ENCODE results near the gene PRKCB. TPM values are rescaled to one million over a fixed set of nuclear protein-coding genes. Genes with fewer than 3 reads are reported as not detected.

The PRKCB gene
- total RNA-seq, 1 donor from 2014 or later = 0.69 TPM

- Mint-ChIP-seq H3K9me3 (ENCODE audit: unreplicated experiment) (no peaks in the 10 kb centered on the region), H3K27ac (ENCODE audit: unreplicated experiment) (no peak overlapping the region), H3K4me3 (ENCODE audit: unreplicated experiment) (no peak overlapping the region), H3K27me3 (ENCODE audit: unreplicated experiment) (no peaks in the 10 kb centered on the region), H3K36me3 (ENCODE audit: unreplicated experiment) (no peaks in the 10 kb centered on the region), H3K4me1 (ENCODE audit: low read depth, unreplicated experiment) (no peaks in the 10 kb centered on the region)
- no peak for DNase-seq
- TF ChIP-seq CTCF (IDR thresholded peaks at IDR 0.05; ENCODE audit: partially characterized antibody, unreplicated experiment) = no peak
These were observed 334.6 kb downstream of the PRKCB start for GRCh38 chr16:24170407-24170806.

- Mint-ChIP-seq H3K4me3 (ENCODE audit: unreplicated experiment) (no peak overlapping the region), H3K4me1 (ENCODE audit: low read depth, unreplicated experiment) (no peaks in the 10 kb centered on the region), H3K9me3 (ENCODE audit: unreplicated experiment) (no peaks in the 10 kb centered on the region), H3K27ac (ENCODE audit: unreplicated experiment) (no peak overlapping the region), H3K27me3 (ENCODE audit: unreplicated experiment) (no peaks in the 10 kb centered on the region), H3K36me3 (ENCODE audit: unreplicated experiment) (no peaks in the 10 kb centered on the region)
- no peak for TF ChIP-seq CTCF (IDR thresholded peaks at IDR 0.05; ENCODE audit: partially characterized antibody, unreplicated experiment)
- no peak for DNase-seq
These were observed 338.7 kb downstream of the PRKCB start for GRCh38 chr16:24174504-24174903.

DNA sequence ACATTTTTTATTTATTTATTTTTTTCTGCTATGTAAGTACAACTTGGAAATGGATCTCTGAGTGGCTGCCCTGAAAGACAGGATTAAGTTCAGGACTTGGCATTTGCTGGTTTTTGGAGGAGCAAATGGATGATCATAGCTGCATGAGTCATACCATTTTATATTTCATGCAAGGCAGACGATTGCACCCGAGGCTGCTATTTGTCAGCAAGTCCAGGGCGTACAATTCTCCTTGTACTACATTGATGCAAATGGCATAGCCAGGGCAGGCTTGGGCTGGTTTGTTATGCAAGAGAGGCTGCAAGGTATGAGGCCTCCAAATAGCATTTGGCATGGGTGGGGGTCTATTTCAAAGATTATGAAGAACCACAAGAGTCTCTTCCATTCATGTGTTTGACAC, 339.2 kb downstream of the PRKCB start:
- no peak for TF ChIP-seq CTCF (IDR thresholded peaks at IDR 0.05; ENCODE audit: partially characterized antibody, unreplicated experiment)
- Mint-ChIP-seq H3K4me1 (ENCODE audit: low read depth, unreplicated experiment) (no peaks in the 10 kb centered on the region), H3K9me3 (ENCODE audit: unreplicated experiment) (peaks cover 2% of the 10 kb centered on the region), H3K27ac (ENCODE audit: unreplicated experiment) (no peak overlapping the region), H3K4me3 (ENCODE audit: unreplicated experiment) (no peak overlapping the region), H3K36me3 (ENCODE audit: unreplicated experiment) (no peaks in the 10 kb centered on the region), H3K27me3 (ENCODE audit: unreplicated experiment) (no peaks in the 10 kb centered on the region)
- no peak for DNase-seq

- DNase-seq = no peak
- TF ChIP-seq CTCF (IDR thresholded peaks at IDR 0.05; ENCODE audit: partially characterized antibody, unreplicated experiment) = no peak
- no peaks in the 10 kb centered on the region for H3K36me3 Mint-ChIP-seq (ENCODE audit: unreplicated experiment)
- no peak overlapping the region for H3K27ac Mint-ChIP-seq (ENCODE audit: unreplicated experiment)
- peaks cover 2% of the 10 kb centered on the region for H3K9me3 Mint-ChIP-seq (ENCODE audit: unreplicated experiment)
- peaks cover 3% of the 10 kb centered on the region for H3K27me3 Mint-ChIP-seq (ENCODE audit: unreplicated experiment)
- H3K4me3 Mint-ChIP-seq (ENCODE audit: unreplicated experiment) = no peak overlapping the region
- H3K4me1 Mint-ChIP-seq (ENCODE audit: low read depth, unreplicated experiment) = no peaks in the 10 kb centered on the region
These were observed 342.7 kb downstream of the PRKCB start for GRCh38 chr16:24178496-24178895.

DNA sequence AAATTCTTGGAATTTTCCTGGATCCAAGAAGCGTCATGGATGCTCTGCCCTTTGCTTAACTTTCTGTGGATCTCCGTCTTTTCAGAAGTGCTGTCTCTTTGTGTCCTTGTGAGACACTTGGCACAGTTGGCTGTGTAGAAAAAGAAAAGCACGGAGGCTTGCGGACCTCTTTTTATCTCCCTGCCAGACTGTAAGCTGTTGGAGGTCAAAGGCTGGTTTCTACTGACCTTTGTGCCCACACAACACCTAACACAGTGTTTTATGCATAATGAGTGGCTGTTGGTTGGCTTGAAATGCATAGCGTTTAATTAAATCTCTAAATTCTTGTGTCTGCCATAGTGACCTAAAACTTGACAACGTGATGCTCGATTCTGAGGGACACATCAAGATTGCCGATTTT, 344.7 kb downstream of the PRKCB start:
- no peak for DNase-seq
- Mint-ChIP-seq H3K36me3 (ENCODE audit: unreplicated experiment) (no peaks in the 10 kb centered on the region), H3K9me3 (ENCODE audit: unreplicated experiment) (peaks cover 2% of the 10 kb centered on the region), H3K27me3 (ENCODE audit: unreplicated experiment) (peaks cover 3% of the 10 kb centered on the region), H3K4me3 (ENCODE audit: unreplicated experiment) (no peak overlapping the region), H3K4me1 (ENCODE audit: low read depth, unreplicated experiment) (no peaks in the 10 kb centered on the region), H3K27ac (ENCODE audit: unreplicated experiment) (no peak overlapping the region)
- no peak for TF ChIP-seq CTCF (IDR thresholded peaks at IDR 0.05; ENCODE audit: partially characterized antibody, unreplicated experiment)
